HG03342 (cell line): ENCODE measurements around the gene SLC44A1.
"Not testable (repeated sequence)": the region's sequence is repeated elsewhere in the genome, so short reads cannot be mapped to it uniquely, and the experiment has no call there.

Experiments used
- ATAC-seq: cut with Tn5 transposase; IDR thresholded peaks from one replicate; pipeline ENCODE4 v1.9.1; 2021; ENCODE audit warnings: mild to moderate bottlenecking, moderate library complexity; ENCODE audit not compliant: unreplicated experiment

Gene SLC44A1

DNA sequence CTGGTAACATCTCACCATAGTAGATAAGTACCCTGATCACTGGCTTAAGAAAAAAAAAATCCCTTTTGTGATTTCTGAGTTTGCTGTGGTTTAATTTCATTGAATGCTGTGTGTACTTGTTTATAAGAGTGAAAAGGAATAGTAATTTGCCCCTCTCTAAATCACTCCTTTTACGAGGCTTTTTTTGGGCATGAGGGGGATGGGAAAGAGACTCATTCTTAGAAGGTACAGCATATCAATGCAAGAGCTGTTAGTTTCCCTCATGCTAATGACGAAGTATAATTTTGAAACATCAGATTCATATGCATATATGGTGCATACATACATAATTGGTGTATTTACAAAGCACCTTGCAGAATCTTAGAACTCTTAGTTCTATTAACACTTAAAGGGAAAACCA, 2.4 kb upstream of the SLC44A1 start:
- no peak for ATAC-seq

GRCh38 chr9:105242557-105242956, 1.9 kb upstream of the SLC44A1 start:
- ATAC-seq = no peak

- no peak for ATAC-seq
Measured at GRCh38 chr9:105243015-105243686, 1.3 kb upstream of the SLC44A1 start.

GRCh38 chr9:105244734-105245028, 230 bp downstream of the SLC44A1 start:
- ATAC-seq = peak; percentile 59

- ATAC-seq = peak; percentile 12
Measured at GRCh38 chr9:105245029-105245890, 809 bp downstream of the SLC44A1 start.

DNA sequence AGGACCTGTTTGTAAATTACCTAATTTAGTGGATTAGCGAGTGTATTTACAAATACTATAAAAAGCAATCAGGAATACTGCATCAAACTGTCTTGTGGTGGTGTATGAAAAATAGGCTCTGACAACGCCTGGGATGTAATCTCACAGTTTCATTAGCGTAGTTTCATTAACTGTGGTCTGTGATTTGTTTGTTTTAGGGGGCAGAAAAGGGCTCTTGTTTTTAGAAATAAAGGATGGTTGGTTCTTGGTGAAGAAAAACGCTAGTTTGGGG, 1.4 kb downstream of the SLC44A1 start:
- ATAC-seq = no peak

GRCh38 chr9:105246656-105247173, 2.3 kb downstream of the SLC44A1 start:
- ATAC-seq = no peak

GRCh38 chr9:105248691-105249090, 4.2 kb downstream of the SLC44A1 start:
- ATAC-seq = no peak

DNA sequence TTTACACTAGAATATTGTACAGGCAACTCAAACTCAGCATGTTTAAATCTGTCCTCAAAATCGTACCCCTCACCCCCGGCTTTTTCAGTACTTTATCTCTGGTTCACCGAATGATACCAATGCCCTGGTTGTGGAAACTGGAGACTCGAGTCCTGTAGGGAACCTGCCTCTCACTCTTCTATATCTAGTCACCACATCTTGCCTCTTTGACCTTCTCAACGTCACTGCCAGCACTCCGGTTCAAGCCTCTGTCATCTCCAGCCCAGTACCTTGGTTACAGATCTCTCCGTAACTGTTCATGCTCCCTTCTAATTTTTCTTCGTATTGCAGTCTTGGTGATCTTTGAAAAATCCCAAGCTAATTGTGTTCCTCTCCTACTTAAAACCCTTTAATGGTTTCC, 6.7 kb downstream of the SLC44A1 start:
- no peak for ATAC-seq

DNA sequence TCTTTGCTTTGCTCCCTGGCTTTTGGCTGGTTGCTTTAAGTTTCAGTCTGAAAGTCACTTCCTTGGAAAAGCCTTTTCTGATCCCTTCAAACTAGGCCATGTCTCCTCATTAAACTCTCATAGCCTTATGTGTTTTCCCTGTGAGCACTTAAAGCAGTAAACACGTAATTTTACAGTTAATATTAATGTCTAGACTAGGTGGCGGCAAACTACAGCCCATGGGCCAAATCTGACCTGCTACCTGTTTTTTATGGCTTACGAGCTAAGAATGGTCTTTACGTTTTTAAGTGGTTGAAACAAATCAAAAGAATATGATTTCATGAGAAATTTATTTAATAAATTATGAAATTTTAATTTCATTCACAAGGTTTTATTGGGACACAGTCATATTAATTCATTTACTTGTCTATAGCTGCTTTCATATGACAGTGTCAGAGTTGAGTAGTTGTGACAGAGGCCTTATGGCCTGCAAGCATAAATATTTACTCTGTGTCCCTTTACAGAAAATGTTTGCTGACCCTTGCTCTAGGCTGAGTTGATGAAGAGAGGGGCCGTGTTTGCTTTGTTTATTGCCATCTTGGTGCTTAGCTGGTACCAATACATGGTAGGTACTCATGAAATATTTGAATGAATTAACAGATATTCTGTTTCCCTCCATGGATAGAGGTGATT, 7.4 kb downstream of the SLC44A1 start:
- ATAC-seq = no peak

- no peak for ATAC-seq
Measured at GRCh38 chr9:105252405-105252756, 7.9 kb downstream of the SLC44A1 start.

GRCh38 chr9:105254226-105254625, 9.8 kb downstream of the SLC44A1 start:
- ATAC-seq = no peak

DNA sequence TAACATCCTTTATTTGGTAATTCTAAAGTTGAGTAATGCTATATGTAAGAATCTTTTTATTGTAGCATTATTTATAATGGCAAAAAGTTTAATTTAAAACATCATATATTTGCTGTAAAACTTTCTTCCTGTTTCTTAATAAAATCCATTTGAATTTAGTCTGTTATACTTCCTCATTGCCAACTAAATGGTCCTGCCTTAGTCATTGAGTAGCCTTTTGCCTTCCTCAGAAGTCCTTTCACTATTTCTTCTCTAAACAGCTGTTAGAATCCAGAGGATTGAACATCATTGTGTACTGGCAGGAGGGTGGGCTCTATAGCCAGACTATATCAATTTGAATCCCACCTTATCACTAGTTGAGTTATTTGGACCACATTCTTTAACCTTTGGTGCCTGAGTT, 11.0 kb downstream of the SLC44A1 start:
- no peak for ATAC-seq

- ATAC-seq = not testable (repeated sequence)
Measured at GRCh38 chr9:105256569-105256968, 12.1 kb downstream of the SLC44A1 start.

- no peak for ATAC-seq
Measured at GRCh38 chr9:105257809-105258208, 13.4 kb downstream of the SLC44A1 start.

- no peak for ATAC-seq
Measured at GRCh38 chr9:105258225-105258737, 13.8 kb downstream of the SLC44A1 start.

DNA sequence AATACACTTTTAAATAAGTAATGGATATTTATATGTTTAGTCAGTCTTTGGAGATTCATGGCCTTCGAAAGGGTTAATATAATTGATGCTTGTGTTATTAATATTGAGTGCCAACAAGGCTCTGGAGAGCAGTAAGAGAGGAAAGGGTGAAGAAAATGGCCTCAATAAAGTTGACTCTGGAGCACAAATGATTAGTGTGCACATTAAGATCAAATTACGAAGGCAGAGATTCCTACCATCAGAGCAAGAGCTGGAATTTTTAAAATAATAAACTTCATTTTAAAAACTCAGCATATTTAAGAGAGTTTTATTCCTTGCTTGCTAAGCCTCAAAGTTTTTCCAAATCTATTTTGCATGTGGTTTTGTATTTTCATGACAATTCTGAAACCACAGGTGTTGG, 14.8 kb downstream of the SLC44A1 start:
- no peak for ATAC-seq

GRCh38 chr9:105259731-105260612, 15.5 kb downstream of the SLC44A1 start:
- ATAC-seq = peak; percentile 36

DNA sequence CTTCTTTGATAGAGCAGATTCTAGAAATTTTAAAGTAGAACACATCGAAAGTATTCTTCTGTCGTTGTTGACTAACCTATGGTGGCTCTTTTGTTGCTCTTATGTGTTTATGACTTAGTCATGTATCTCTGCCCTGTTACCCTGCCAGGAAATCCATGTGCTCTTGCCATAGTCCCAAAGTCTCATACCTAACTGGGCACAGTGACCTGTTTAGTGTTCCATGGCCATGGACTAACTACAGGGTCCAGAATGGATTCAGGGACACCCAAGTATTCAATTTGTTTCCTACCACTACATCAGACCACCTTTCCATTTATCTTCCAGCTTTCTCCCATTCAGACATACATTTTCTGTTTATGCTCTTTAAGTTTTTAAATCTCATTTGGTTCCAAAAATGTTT, 18.0 kb downstream of the SLC44A1 start:
- ATAC-seq = no peak

DNA sequence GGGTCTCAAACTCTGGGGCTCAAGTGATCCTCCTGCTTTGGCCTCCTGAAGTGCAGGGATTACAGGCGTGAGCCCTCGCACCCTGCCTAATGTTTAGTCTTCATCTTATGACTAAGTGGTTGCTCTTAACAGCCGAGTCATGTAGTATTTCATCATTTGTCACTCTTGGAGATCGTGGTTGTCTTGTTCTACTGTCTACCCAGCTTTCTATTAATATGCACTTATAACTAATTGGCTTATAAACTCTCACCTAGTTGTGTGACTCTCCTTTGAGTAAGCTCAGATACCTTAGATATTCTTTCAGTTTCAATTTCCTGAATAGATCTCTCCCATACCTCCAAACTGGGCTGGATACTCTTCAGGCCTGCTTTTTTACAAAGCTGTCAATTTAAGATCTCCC, 19.9 kb downstream of the SLC44A1 start:
- no peak for ATAC-seq

DNA sequence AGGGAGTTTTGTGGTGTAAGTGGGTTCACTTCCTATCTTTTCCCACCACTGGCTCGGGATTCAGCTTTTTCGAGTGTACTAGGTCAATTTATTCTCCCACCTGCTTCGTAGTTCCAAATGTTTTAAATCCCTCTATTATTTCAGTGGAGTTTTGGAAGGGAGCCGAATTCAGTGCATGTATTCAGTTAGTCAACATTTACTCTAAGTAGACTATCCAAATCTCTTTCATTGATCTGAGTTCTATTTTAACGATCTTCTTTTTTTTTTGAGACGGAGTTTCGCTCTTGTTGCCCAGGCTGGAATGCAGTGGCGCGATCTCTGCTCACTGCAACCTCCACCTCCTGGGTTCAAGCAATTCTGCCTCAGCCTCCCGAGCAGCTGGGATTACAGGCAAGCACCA, 23.8 kb downstream of the SLC44A1 start:
- not testable (repeated sequence) for ATAC-seq
